H1 (cell line): Measurements from ENCODE around the gene ZNF45. TPM values are rescaled to one million over a fixed set of nuclear protein-coding genes. Genes with fewer than 3 reads are reported as not detected.

Experiments used
- CTCF ChIA-PET: fragments of 300-600 bp; sonication (Branson Sonifier 250); formaldehyde crosslinking; loops from one replicate; lab custom pipeline; 2021; ENCODE audit not compliant: partially characterized antibody; lab: Charles Lee
- POLR2A ChIA-PET: fragments of 300-600 bp; sonication (Branson Sonifier 250); formaldehyde crosslinking; loops from one replicate; lab custom pipeline; 2021; ENCODE audit warnings: inconsistent platforms; ENCODE audit not compliant: partially characterized antibody; lab: Charles Lee
- DNase-seq, 2 experiments: peaks; one replicate each; pipeline versions ENCODE4 v3.0.0 to v3.0.0-alpha.2; 2010 to 2022; ENCODE audit warnings: low spot score in 2 of 2, low read depth in 1 of 2, mixed read lengths in 1 of 2
- FAIRE-seq: peaks from 2 replicates; lab custom pipeline; 2011; peaks lifted over from hg19 to GRCh38; lab: Jason Lieb, UNC
- H2AFZ ChIP-seq: 2 replicates; pipeline ENCODE4 v1.8.1; 2012; ENCODE audit warnings: low read length, inconsistent platforms
- H2AK5ac ChIP-seq: 2 replicates; pipeline ENCODE4 v1.6.1; 2013; ENCODE audit warnings: low read depth, low read length
- H2BK120ac ChIP-seq: replicated peaks from 2 replicates; pipeline ENCODE3; 2013; ENCODE audit warnings: low read depth, low read length, inconsistent platforms
- H2BK12ac ChIP-seq: 2 replicates; pipeline ENCODE4 v1.6.1; 2013; ENCODE audit warnings: low read depth, low read length
- H2BK15ac ChIP-seq: 2 replicates; pipeline ENCODE4 v1.6.1; 2013; ENCODE audit warnings: low read length
- H2BK20ac ChIP-seq: 2 replicates; pipeline ENCODE4 v1.6.1; 2013; ENCODE audit warnings: low read length
- H2BK5ac ChIP-seq: 2 replicates; pipeline ENCODE4 v1.6.1; 2013; ENCODE audit warnings: low read depth, low read length
- H3K14ac ChIP-seq: 2 replicates; pipeline ENCODE4 v1.6.1; 2013; ENCODE audit warnings: inconsistent platforms; ENCODE audit not compliant: insufficient read length
- H3K18ac ChIP-seq: 2 replicates; pipeline ENCODE4 v1.6.1; 2013; ENCODE audit warnings: low read length; ENCODE audit errors: extremely low read depth
- H3K23ac ChIP-seq: 2 replicates; pipeline ENCODE4 v1.6.1; 2013; ENCODE audit warnings: inconsistent platforms; ENCODE audit not compliant: insufficient read length
- H3K23me2 ChIP-seq: 2 replicates; pipeline ENCODE4 v1.6.1; 2013; ENCODE audit warnings: low read depth, low read length
- H3K27ac ChIP-seq: 2 replicates; pipeline ENCODE4 v1.6.1; 2011; ENCODE audit warnings: low read depth, low read length, inconsistent platforms
- H3K27me3 ChIP-seq, 4 experiments: replicated peaks in 1 of 4; 1 replicate in 1 of 4; 2 replicates in 3 of 4; pipeline versions ENCODE4 v1.6.1 to v1.8.1; 2011 to 2013; ENCODE audit warnings: low read length in 3 of 4, mild to moderate bottlenecking in 3 of 4, inconsistent platforms in 2 of 4, mixed read lengths in 2 of 4, moderate library complexity in 1 of 4; ENCODE audit not compliant: control insufficient read depth in 3 of 4, insufficient read depth in 3 of 4; ENCODE audit errors: extremely low read depth in 1 of 4
- H3K36me3 ChIP-seq, 4 experiments: 2 replicates each; pipeline versions ENCODE4 v1.6.1 to v1.8.1; 2011 to 2013; ENCODE audit warnings: mild to moderate bottlenecking in 4 of 4, low read length in 3 of 4, moderate library complexity in 2 of 4, control low read depth in 1 of 4, inconsistent platforms in 1 of 4; ENCODE audit not compliant: insufficient read depth in 4 of 4, control insufficient read depth in 2 of 4
- H3K4ac ChIP-seq: replicated peaks from 2 replicates; pipeline ENCODE3; 2013; ENCODE audit warnings: low read length, low read depth, mixed read lengths, inconsistent platforms; ENCODE audit not compliant: insufficient read length
- H3K4me1 ChIP-seq, 4 experiments: replicated peaks in 1 of 4; 1 replicate in 1 of 4; 2 replicates in 3 of 4; pipeline versions ENCODE4 v1.6.1 to v1.8.1; 2011 to 2013; ENCODE audit warnings: low read length in 3 of 4, inconsistent platforms in 2 of 4, mixed read lengths in 1 of 4; ENCODE audit not compliant: insufficient read depth in 4 of 4, control insufficient read depth in 3 of 4
- H3K4me2 ChIP-seq, 2 experiments: 2 replicates each; pipeline versions ENCODE4 v1.6.1 to v1.8.1; 2011 to 2013; ENCODE audit warnings: low read depth in 2 of 2, low read length in 2 of 2, control low read depth in 1 of 2, inconsistent platforms in 1 of 2, mild to moderate bottlenecking in 1 of 2; ENCODE audit not compliant: insufficient read depth in 1 of 2
- H3K4me3 ChIP-seq, 4 experiments: fragments of 200-600, 300-600 bp in 1 of 4; sonication (generic), shearing (Covaris generic), sonication (Bioruptor Twin) in 1 of 4; 2 replicates each; pipeline versions ENCODE4 v1.5.1 to v1.8.1; 2011 to 2016; ENCODE audit warnings: low read length in 4 of 4, low read depth in 3 of 4, control low read depth in 2 of 4, inconsistent platforms in 2 of 4, mild to moderate bottlenecking in 2 of 4, mixed read lengths in 1 of 4, moderate library complexity in 1 of 4; ENCODE audit not compliant: insufficient read depth in 2 of 4; ENCODE audit errors: extremely low read depth in 1 of 4
- H3K56ac ChIP-seq: replicated peaks from 2 replicates; pipeline ENCODE3; 2013; ENCODE audit warnings: low read depth, mild to moderate bottlenecking, mixed read lengths, low read length, inconsistent platforms; ENCODE audit not compliant: insufficient read length
- H3K79me1 ChIP-seq: 2 replicates; pipeline ENCODE4 v1.6.1; 2013; ENCODE audit warnings: low read depth, low read length, control low read depth
- H3K79me2 ChIP-seq, 2 experiments: 2 replicates each; pipeline versions ENCODE4 v1.6.1 to v1.8.1; 2012 to 2013; ENCODE audit warnings: low read length in 2 of 2, mild to moderate bottlenecking in 2 of 2, inconsistent platforms in 1 of 2; ENCODE audit not compliant: insufficient read depth in 2 of 2, control insufficient read depth in 1 of 2
- H3K9ac ChIP-seq, 4 experiments: replicated peaks in 1 of 4; 1 replicate in 1 of 4; 2 replicates in 3 of 4; pipeline versions ENCODE4 v1.6.1 to v1.8.1; 2011 to 2013; ENCODE audit warnings: low read depth in 3 of 4, low read length in 3 of 4, control low read depth in 2 of 4, mild to moderate bottlenecking in 2 of 4, moderate library complexity in 2 of 4, inconsistent platforms in 1 of 4; ENCODE audit errors: extremely low read depth in 1 of 4
- H3K9me3 ChIP-seq, 2 experiments: 2 replicates each; pipeline versions ENCODE4 v1.6.1 to v1.8.1; 2012 to 2013; ENCODE audit warnings: mild to moderate bottlenecking in 2 of 2, moderate library complexity in 2 of 2, control low read depth in 1 of 2, inconsistent platforms in 1 of 2, low read depth in 1 of 2, low read length in 1 of 2, mixed read lengths in 1 of 2; ENCODE audit not compliant: insufficient read depth in 2 of 2
- H4K20me1 ChIP-seq, 2 experiments: replicated peaks in 1 of 2; 2 replicates each; pipeline versions ENCODE3 to v1.8.1; 2011 to 2013; ENCODE audit warnings: inconsistent platforms in 2 of 2, low read length in 2 of 2, mild to moderate bottlenecking in 1 of 2; ENCODE audit not compliant: insufficient read depth in 2 of 2, control insufficient read depth in 1 of 2
- H4K5ac ChIP-seq: 2 replicates; pipeline ENCODE4 v1.6.1; 2013; ENCODE audit warnings: low read length, low read depth, mixed read lengths, inconsistent platforms; ENCODE audit not compliant: insufficient read length
- H4K8ac ChIP-seq: 2 replicates; pipeline ENCODE4 v1.8.0; 2013; ENCODE audit warnings: mild to moderate bottlenecking, moderate library complexity, low read length, inconsistent platforms; ENCODE audit not compliant: insufficient read depth; ENCODE audit errors: extremely low read depth
- H4K91ac ChIP-seq: replicated peaks from 2 replicates; pipeline ENCODE3; 2013; ENCODE audit warnings: low read length, mixed read lengths, inconsistent platforms; ENCODE audit not compliant: insufficient read length
- CBX5 ChIP-seq: fragments of 300-800, 300-1000 bp; sonication (generic); IDR thresholded peaks from 2 replicates; pipeline ENCODE4 v1.7.1; 2016; ENCODE audit warnings: antibody characterized with exemption, low read length, low read depth
- CHD2 ChIP-seq: IDR thresholded peaks from 2 replicates; pipeline ENCODE4 v1.6.1; 2012; ENCODE audit warnings: low read length, improper control_type of control experiment
- GABPA ChIP-seq: IDR thresholded peaks from 2 replicates; pipeline ENCODE4 v1.6.1; 2011; ENCODE audit warnings: mild to moderate bottlenecking, low read length, moderate library complexity, borderline replicate concordance; ENCODE audit not compliant: insufficient read depth
- KDM4A ChIP-seq: IDR thresholded peaks from one replicate; pipeline ENCODE4 v1.7.1; 2012; ENCODE audit warnings: low read depth, mild to moderate bottlenecking, moderate library complexity, low read length, inconsistent platforms; ENCODE audit not compliant: severe bottlenecking
- KDM5A ChIP-seq: fragments of 200-600 bp; IDR thresholded peaks from 2 replicates; pipeline ENCODE4 v1.7.1; 2012; ENCODE audit warnings: mild to moderate bottlenecking, low read length, inconsistent platforms, mixed read lengths
- MAFK ChIP-seq: IDR thresholded peaks from 2 replicates; pipeline ENCODE4 v1.6.1; 2012; ENCODE audit warnings: low read depth, mild to moderate bottlenecking, improper control_type of control experiment, low read length
- NRF1 ChIP-seq: IDR thresholded peaks from 2 replicates; pipeline ENCODE4 v1.6.1; 2011; ENCODE audit warnings: mild to moderate bottlenecking, low read depth, low read length, improper control_type of control experiment
- RBBP5 ChIP-seq: IDR thresholded peaks from 2 replicates; pipeline ENCODE4 v1.7.1; 2012; ENCODE audit warnings: low read depth, mild to moderate bottlenecking, inconsistent platforms, low read length, moderate library complexity, borderline replicate concordance
- RFX5 ChIP-seq: IDR thresholded peaks from 2 replicates; pipeline ENCODE4 v1.6.1; 2011; ENCODE audit warnings: low read depth, low read length, improper control_type of control experiment, borderline replicate concordance
- SP4 ChIP-seq: IDR thresholded peaks from 2 replicates; pipeline ENCODE4 v1.6.1; 2012; ENCODE audit warnings: low read length, inconsistent platforms
- TBP ChIP-seq: IDR thresholded peaks from 2 replicates; pipeline ENCODE4 v1.6.1; 2011; ENCODE audit warnings: low read depth, low read length, improper control_type of control experiment
- WGBS, 2 experiments: shearing (Covaris generic) in 1 of 2; methylation state at CpG; one replicate each; pipeline versions ENCODE4 v1.1.6 to v1.1.7; 2013 to 2015; ENCODE audit warnings: low lambda C conversion rate in 2 of 2, mixed read lengths in 2 of 2, inconsistent platforms in 1 of 2, low coverage in 1 of 2, missing lambda C conversion rate in 1 of 2; ENCODE audit not compliant: insufficient replicate concordance in 2 of 2, insufficient coverage in 1 of 2, insufficient read length in 1 of 2; ENCODE audit errors: extremely low coverage in 1 of 2, missing lambda C conversion rate in 1 of 2; 5-methylcytosine and 5-hydroxymethylcytosine counted together
- polyA plus RNA-seq, 7 experiments: library from polyadenylated mRNA; depleted of rRNA in 3 of 7; stranded (reverse) in 5 of 7; unstranded in 2 of 7; fragments of >200 nt in 5 of 7; fragments of 200-250 nt in 2 of 7; gene quantifications; 1 replicate in 5 of 7; 2 replicates in 1 of 7; 4 replicates in 1 of 7; pipeline versions ENCODE4 v1.2.1 to v1.2.3, GENCODE V29; 2011 to 2013; ENCODE audit warnings: missing spikeins in 2 of 7, mixed read lengths in 2 of 7
- total RNA-seq: library from RNA; stranded (reverse); fragmentation: NEBNext Ultra II Directional; extraction: Animal tissue kit (Norgen Biotek cat#: 25700); gene quantifications from 2 replicates; pipeline ENCODE4 v1.2.1, GENCODE V29; 2021
- TF ChIP-seq, protein P1 (sequence below): IDR thresholded peaks from 2 replicates; pipeline ENCODE4 v1.6.1; 2012; ENCODE audit warnings: inconsistent platforms

Gene ZNF45
- total and polyA plus RNA-seq, 2 of the 8 experiments (the other 6 are each of a cell fraction or from before 2014, with no cell fraction given), result 4.6 to 16.2 TPM

DNA sequence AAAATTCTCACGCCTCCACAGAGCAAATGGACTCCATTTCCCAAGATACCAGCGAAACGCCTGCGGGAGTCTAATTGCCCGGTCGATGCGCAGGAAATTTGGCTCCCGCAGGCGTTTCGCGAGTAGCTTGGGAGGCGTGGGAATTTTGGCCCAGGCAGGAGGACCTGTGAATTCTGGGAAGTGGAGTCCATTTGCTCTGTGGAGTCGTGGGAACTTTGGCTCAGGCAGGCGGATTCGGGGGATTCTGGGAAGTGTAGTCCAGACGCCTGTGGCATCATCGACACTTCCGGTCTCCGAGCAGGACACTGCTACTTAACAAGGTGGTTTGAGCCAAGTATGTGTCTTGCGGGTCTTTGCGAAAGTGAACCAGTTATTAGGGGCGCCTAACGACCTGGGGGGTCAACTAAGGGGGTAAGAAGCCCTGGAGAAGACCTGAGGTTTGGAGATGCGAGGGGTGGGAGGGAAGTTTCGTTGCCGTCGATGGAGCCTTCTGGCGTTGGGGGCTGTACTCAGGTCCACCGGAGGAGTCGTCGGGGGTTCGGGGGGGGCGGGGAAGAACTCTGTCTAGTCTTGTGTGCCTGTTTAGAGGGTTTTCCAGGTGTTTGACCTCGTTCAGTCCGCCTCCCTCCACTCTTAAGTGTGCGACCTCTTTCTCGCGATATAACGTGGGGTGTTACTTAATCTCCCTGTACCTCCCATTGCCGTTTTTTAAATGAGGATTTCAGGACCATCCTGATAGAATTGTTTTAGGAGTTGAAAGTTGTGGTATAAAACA lies 49.0 kb upstream of the ZNF45 start, which contains the start of gene ZNF155:
ZNF155 (plus strand) TSS at position 277 of the 775 bp plus-strand sequence. CDS start 4,356 bp downstream, outside the sequence.
- no peak within 1 kb of the TSS for H4K91ac ChIP-seq
- no peaks in the 10 kb centered on the region; the same call in 1 of the 2 replicates for H3K23me2 ChIP-seq
- CTCF ChIA-PET, result no interaction called here
- POLR2A ChIA-PET, result interaction anchor here (0.7 to 2.3 kb wide), 6 partner anchors 10 to 128 kb away, joined by 3 to 8 read pairs (median 4); partner anchors contain the start of gene ZNF45
- H3K27ac ChIP-seq, result no peak within 1 kb of the TSS
- peak within 1 kb of the TSS; percentile 68 to 88 for H3K4me2 ChIP-seq
- H3K4me3 ChIP-seq, result peak within 1 kb of the TSS; percentile 60 to 87 (median 80)
- H3K4me1 ChIP-seq, result no peaks in the 10 kb centered on the region
- no peak within 1 kb of the TSS for H3K14ac ChIP-seq
- no peaks in the 10 kb centered on the region for H4K20me1 ChIP-seq
- DNase-seq (peak; percentile 78 to 94), FAIRE-seq (peak; percentile 97)
- H2BK120ac ChIP-seq, result no peak within 1 kb of the TSS
- H3K79me1 ChIP-seq, result no peaks in the 10 kb centered on the region
- no peak within 1 kb of the TSS for H4K5ac ChIP-seq
- H3K23ac ChIP-seq, result no peak within 1 kb of the TSS
- WGBS, 2 experiments, result 2% methylated on average over 35 of the region's 40 CpGs; no CpG with 5 or more reads in 1 of the 2 experiments
- H2AK5ac ChIP-seq, result no peak within 1 kb of the TSS
- no peaks in the 10 kb centered on the region; a peak in 1 of 8 replicates for H3K36me3 ChIP-seq
- H3K27me3 ChIP-seq, result no peaks in the 10 kb centered on the region
- no peak within 1 kb of the TSS for H2BK5ac ChIP-seq
- peaks cover 0 to 4% of the 10 kb centered on the region in 2 experiments; a peak in 1 of 4 replicates for H3K79me2 ChIP-seq
- no peak within 1 kb of the TSS for H4K8ac ChIP-seq
- no peak within 1 kb of the TSS for H3K4ac ChIP-seq
- H3K18ac ChIP-seq, result no peak within 1 kb of the TSS
- no peak within 1 kb of the TSS for H2BK12ac ChIP-seq
- H3K9me3 ChIP-seq, result peaks cover 9 to 14% of the 10 kb centered on the region in 2 experiments; a peak in 3 of 4 replicates
- peak within 1 kb of the TSS in 3 of 4 experiments; percentile 36 to 81 (median 50); a peak in 5 of 7 replicates for H3K9ac ChIP-seq
- H2AFZ ChIP-seq, result peak within 1 kb of the TSS; percentile 99
- no peak within 1 kb of the TSS; the same call in 1 of the 2 replicates for H2BK15ac ChIP-seq
- no peak within 1 kb of the TSS for H2BK20ac ChIP-seq
- peak within 1 kb of the TSS; percentile 6 for H3K56ac ChIP-seq
- TF ChIP-seq MAFK, result no peak
- TF ChIP-seq NRF1, result no peak
- TF ChIP-seq TBP, result no peak; the same call in 1 of the 2 replicates
- TF ChIP-seq, protein P1, sequence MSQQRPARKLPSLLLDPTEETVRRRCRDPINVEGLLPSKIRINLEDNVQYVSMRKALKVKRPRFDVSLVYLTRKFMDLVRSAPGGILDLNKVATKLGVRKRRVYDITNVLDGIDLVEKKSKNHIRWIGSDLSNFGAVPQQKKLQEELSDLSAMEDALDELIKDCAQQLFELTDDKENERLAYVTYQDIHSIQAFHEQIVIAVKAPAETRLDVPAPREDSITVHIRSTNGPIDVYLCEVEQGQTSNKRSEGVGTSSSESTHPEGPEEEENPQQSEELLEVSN, result no peak
- no peak for TF ChIP-seq RFX5
- no peak for TF ChIP-seq SP4
- peak; percentile 81 for TF ChIP-seq CHD2
- TF ChIP-seq GABPA, result peak; percentile 83; the same call in 1 of the 2 replicates
- TF ChIP-seq KDM4A, result peak; percentile 74
- no peak for TF ChIP-seq KDM5A
- TF ChIP-seq RBBP5, result no peak
- no peak for TF ChIP-seq CBX5
